Left ventricle myocardium superior (tissue), 1 donor: ENCODE measurements around the gene FRAT1. TPM values are rescaled to one million over a fixed set of nuclear protein-coding genes. Genes with fewer than 3 reads are reported as not detected.
"Not testable (repeated sequence)": the region's sequence is repeated elsewhere in the genome, so short reads cannot be mapped to it uniquely, and the experiment has no call there.

Source experiments
- ATAC-seq: fragments of 200-7000 bp; cut with Tn5 transposase; one replicate; pipeline ENCODE4 v1.9.1; 2020; ENCODE audit warnings: mild to moderate bottlenecking, moderate library complexity
- DNase-seq: peaks from one replicate; pipeline ENCODE4 v3.0.0-alpha.2; 2020
- intact Hi-C: fragments of 100-400 bp; cut with micrococcal nuclease; formaldehyde crosslinking; loops from one replicate; pipeline ENCODE4 v1.11.0; 2022
- long read RNA-seq: library from polyadenylated mRNA; unstranded; transcript quantifications from one replicate; pipeline ENCODE4 v2.0.0, GENCODE V29; 2021
- total RNA-seq: library from RNA; stranded (reverse); fragmentation: NEBNext Ultra II Directional; extraction: Animal tissue kit (Norgen Biotek cat#: 25700); gene quantifications from one replicate; pipeline ENCODE4 v1.2.1, GENCODE V29; 2021
- donor health status: DM: no; HTN: yes; CAD: no; lungs with severe emphysema.

FRAT1 gene, protein sequence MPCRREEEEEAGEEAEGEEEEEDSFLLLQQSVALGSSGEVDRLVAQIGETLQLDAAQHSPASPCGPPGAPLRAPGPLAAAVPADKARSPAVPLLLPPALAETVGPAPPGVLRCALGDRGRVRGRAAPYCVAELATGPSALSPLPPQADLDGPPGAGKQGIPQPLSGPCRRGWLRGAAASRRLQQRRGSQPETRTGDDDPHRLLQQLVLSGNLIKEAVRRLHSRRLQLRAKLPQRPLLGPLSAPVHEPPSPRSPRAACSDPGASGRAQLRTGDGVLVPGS
- 6.8 TPM for total RNA-seq
- long read RNA-seq, transcript FRAT1-201 (1 exons, 2,649 nt): major isoform, 52 of 52 reads
- long read RNA-seq, partial matches to known transcripts: 0 of 52 reads
- long read RNA-seq, other reads (novel, unspliced or antisense): 0 of 52 reads

DNA sequence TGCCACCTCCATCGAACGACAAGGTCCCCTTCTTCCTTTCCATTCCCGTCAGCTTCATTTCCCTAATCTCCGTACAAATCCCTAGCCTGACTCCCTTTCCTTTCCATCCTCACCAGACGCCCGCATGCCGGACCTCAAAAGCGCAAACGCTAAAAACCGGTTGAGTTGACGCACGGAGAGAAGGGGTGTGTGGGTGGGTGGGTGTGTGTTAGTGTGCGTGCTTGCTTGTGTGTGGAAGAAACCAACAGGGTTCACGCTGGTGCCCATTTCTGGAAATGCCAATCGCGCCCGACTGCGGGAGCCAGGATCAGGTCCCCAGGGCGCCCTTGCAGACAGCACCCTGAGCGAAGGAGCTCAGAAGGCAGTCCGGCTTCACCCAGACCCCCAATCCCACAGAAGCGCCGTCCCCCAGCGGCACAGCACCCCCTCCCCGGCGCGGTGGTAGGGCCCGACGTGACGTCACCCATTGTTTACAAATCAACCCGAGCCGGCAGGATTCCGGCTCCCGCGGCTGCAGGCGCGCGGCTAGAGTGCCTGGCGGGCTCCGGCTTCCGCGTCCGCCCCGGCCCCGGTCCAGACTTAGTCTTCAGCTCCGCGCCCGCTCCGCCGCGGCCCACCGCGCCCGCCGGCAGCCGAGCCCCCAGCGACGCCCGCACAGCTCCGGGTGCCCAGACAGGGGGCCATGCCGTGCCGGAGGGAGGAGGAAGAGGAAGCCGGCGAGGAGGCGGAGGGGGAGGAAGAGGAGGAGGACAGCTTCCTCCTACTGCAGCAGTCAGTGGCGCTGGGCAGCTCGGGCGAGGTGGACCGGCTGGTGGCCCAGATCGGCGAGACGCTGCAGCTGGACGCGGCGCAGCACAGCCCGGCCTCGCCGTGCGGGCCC, at the start of gene FRAT1:
FRAT1 (plus strand) TSS at position 500 of the 880 bp plus-strand sequence; CDS start at position 683, 183 bp downstream.
- intact Hi-C loops: no loop called here
- DNase-seq (peak; percentile 96), ATAC-seq (peak; percentile 86)

DNA sequence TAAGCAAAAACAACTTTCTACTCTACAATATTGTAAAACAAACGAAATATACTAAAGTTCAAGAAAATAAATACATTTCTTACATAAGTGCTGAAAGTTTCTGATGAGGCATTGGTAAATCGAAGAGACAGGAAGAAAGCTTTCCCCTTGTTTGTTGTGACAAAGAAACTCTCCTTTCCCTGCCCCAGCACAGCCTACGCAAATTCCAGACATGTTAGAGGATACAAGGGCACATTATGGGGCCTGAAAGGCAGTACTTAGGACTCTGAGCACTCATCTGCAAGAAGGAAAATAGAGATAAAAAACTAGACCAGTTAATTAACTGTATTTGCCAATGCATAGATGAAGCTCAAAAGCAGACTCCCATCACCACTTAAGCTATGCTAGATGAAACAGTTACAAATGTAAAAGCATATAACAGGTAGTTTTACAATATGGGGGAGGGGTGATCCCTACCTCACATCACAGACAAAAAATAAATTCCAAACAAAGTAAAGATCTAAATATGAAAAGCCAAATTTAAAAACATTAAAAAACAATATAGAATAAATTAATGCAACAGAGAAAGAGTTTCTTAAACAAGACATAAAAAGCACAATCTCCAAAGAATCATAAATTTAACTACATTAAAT, 48.4 kb upstream of the FRAT1 start:
- intact Hi-C loops: no loop called here

DNA sequence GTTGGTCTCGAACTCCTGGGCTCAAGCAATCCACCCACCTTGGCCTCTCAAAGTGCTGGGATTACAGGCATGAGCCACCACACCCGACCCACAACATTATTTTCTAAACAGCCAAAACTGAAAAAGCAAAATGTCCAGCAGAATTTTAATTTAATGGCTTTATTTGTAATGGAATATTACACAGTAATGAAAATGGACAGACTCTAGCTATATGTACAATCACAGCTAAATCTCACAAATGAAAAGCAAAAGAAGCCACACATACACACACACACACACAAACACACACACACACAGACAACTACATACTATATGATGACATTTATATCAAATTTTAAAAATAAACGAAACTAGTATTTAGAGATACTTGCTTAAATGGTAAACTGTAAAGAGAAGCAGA, 45.4 kb upstream of the FRAT1 start:
- intact Hi-C loops: no loop called here
- ATAC-seq (no peak), DNase-seq (no peak)

More for the DNA sequence above, 48.4 kb upstream of the FRAT1 start:
- no peak for ATAC-seq
- DNase-seq: no peak

DNA sequence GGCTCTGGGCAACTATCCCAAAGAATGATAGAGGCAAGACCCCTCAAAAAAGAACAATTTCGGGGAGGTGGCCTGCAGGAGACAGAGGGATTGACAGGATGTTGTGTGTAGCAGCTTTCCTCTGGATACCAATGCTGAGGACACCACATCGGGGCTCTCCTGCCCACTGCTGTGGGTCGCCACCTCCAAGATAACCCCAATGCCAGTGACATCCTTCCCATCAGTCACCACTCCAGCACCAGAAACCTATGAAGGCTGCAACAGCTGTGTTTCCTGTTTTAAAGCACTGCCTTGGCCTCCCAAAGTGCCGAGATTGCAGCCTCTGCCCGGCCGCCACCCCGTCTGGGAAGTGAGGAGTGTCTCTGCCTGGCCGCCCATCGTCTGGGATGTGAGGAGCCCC, 44.2 kb upstream of the FRAT1 start:
- DNase-seq: no peak
- intact Hi-C loops: no loop called here
- no peak for ATAC-seq

DNA sequence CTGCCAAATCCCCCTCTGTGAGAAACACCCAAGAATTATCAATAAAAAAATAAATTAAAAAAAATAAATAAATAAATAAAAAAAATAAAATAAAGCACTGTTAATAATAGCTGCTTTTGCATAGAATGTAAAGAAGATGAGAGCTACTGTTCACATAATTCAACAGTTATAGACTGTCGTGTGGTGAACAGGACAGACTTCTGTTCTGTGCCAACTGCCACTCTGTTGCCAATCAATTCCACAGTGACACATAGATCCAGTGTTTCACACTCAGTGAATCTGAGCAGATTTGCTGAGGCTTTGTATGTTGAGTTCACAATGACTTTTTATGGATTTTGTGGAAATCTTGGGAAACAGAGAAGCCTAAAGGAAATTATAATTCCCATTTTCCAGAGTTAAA, 41.5 kb upstream of the FRAT1 start:
- intact Hi-C loops: no loop called here
- ATAC-seq: no peak
- DNase-seq: no peak

DNA sequence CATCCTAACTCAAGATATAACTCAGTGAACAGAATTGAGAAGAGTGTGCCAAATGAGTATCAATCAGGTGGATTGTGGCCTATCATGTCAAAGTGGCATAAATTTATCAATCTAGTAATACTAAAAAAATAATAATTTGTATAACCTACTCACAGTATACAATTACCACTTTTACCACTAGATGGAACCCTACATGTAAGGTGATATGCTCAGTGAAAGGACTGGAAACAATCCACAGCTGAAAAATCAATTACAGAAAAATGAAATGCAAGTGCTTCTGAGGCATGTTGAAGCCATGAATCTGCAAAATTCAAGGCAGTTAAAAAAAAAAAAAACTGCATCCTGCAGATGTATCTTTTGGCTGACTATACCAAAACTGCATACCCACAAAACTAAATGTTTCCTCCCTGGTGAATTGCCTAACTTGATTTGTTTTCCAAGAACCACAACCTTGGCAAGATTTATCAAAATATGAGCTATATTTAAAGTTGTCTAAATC, 40.5 kb upstream of the FRAT1 start:
- peak; percentile 93 for ATAC-seq

DNA sequence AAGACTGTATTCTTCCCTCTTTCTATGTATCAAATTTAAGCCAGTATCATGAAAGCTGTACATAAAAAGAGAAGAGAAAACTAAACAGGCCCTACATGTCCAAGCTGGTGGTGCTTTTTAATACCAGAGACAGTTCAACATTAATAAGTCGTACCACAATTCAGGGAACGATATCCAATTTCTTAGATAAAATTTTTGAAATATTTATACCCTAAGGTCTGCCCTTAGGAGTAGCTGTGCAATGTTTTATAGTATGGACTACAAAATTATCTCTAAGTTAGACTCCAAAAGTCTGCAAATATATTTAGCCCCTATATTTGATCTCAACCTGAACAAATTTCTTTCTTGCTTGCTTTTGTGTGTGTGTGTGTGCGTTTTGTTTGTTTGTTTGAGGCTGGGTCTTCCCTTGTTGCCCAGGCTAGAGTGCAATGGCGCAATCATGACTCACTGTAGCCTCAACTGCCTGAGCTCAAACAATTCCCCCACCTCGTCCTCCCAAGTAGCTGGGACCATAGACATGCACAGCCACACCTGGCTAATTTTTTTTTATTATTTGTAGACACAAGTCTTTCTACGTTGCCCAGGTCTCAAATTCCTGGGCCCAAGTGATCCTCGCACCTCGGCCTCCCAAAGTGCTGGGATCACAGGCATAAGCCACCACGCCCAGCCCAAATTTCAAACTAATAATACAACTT, 39.8 kb upstream of the FRAT1 start:
- intact Hi-C loops: no loop called here

More for the DNA sequence above, 40.5 kb upstream of the FRAT1 start:
- intact Hi-C loops: no loop called here
- no peak for DNase-seq

DNA sequence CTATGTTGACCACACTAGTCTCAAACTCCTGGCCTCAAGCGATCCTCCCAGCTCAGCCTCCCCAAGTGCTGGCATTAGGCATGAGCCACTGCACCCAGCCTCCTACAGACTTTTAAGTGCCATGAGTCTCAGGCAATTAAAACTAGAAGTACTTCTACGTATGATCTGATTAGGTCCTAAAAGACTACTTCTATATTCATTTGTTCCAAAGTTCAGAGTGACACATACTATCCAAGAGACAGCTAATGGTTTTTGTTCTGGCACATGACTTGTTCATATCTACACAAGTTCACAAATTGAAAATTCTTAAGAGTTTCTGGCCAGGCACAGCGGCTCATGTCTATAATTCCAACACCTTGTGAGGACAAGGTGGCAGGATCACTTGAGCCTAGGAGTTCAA, 38.3 kb upstream of the FRAT1 start:
- intact Hi-C loops: no loop called here
- no peak for ATAC-seq
- DNase-seq: no peak

More for the DNA sequence above, 39.8 kb upstream of the FRAT1 start:
- DNase-seq (no peak), ATAC-seq (peak; percentile 41)

DNA sequence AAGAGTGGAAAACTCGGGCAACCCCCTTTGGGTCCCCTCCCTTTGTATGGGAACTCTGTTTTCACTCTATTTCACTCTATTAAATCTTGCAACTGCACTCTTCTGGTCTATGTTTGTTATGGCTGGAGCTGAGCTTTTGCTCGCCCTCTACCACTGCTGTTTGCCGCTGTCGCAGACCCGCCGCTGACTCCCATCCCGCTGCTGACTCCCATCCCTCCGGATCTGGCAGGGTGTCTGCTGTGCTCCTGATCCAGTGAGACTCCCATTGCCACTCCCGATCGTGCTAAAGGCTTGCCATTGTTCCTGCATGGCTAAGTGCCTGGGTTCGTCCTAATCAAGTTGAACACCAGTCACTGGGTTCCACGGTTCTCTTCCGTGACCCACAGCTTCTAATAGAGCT, 29.0 kb upstream of the FRAT1 start:
- ATAC-seq, intact Hi-C loops: not testable (repeated sequence)

DNA sequence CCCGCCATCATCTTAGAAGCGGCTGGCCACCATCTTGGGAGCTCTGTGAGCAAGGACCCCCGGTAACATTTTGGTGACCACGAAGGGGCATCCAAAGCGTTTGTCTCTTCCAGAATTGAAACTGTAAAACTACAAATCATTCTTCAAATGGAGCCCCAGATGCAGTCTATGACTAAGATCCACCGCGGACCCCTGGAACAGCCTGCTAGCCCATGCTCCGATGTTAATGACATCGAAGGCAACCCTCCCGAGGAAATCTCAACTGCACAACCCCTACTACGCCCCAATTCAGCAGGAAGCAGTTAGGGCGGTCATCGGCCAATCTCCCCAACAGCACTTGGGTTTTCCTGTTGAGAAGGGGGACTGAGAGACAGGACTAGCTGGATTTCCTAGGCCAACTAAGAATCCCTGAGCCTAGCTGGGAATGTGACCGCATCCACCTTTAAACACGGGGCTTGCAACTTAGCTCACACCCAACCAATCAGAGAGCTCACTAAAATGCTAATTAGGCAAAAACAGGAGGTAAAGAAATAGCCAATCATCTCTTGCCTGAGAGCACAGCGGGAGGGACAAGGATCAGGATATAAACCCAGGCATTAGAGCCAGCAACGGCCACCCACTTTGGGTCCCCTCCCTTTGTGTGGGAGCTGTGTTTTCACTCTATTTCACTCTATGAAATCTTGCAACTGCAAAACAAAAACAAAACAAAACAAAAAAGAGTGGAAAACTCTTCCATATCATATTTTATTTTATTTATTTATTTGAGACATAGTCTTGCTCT, 28.3 kb upstream of the FRAT1 start:
- DNase-seq, intact Hi-C loops, ATAC-seq: not testable (repeated sequence)

More for the DNA sequence above, 29.0 kb upstream of the FRAT1 start:
- not testable (repeated sequence) for DNase-seq

DNA sequence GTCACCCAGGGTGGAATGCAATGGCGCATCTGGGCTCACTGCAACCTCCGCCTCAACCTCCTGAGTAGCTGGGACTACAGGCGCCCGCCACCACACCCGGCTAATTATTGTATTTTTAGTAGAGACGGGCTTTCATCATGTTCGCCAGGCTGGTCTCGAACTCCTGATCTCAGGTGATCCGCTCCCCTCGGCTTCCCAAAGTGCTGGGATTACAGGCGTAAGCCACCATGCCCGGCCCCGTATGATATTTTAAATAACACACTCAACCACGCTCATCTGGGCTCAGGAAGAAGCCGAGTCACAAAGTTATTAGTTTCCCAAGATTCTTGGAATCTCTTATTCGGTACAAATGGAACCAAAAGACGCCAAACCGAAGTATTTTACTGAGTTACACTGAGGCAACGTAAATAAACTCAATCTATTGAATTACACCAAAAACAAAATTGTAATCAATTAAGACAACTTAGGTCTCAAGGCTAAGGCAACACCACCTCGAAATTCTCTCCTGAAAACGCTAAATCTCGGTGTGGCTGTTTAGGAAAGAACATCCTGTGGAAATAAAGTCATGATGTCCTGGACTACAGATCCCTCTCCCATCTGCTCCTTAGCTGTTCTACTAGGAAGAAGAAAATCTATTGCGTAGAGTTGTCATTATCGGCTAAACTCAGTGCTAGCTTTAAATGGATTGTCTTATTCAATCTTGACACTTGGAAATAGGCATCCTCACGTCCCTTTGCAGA, 27.5 kb upstream of the FRAT1 start:
- intact Hi-C loops: no loop called here
- ATAC-seq (peak; percentile 4), DNase-seq (no peak)

DNA sequence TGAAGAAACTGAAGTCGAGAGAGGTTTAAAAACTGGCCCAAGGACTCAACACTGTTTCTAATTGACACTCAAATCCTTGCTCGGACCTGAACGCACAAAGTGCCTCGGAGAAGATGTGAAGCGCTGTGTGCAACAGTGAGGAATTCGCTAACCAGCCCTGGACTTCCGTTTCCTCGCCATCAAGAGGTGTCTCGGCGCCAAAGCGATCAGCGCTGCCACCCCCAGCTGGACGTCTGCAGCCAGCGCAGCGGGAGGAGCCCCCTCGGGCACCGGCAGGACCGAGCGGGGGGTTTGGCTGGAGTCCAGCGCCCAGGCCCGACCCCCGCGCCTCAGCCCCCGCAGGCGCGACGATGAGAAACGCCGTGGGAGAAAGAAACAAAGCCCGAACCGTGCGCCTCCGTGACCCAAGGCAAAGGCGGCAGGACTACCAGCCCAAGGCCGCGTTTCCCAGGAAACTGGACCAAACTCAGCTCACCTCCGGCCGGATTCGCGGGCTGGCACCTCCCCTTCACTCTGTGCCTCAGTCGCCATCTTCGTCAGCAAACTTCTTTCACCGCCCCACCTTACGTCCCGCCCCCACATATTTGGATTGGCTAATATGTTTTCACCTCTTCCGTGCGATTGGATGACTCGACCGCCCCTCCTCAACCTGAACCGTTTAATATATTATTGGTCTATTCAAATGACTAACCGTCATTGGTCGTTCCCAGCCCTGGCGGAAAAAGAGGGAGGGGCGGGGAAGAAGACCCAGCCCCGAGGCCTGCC, 26.8 kb upstream of the FRAT1 start, which contains the start of gene ARHGAP19:
ARHGAP19 (minus strand) TSS at position 541 of the 765 bp plus-strand sequence; CDS start at position 531, 10 bp downstream.
- intact Hi-C loops: no loop called here
- peak; percentile 93 for DNase-seq
- ATAC-seq: peak; percentile 99

DNA sequence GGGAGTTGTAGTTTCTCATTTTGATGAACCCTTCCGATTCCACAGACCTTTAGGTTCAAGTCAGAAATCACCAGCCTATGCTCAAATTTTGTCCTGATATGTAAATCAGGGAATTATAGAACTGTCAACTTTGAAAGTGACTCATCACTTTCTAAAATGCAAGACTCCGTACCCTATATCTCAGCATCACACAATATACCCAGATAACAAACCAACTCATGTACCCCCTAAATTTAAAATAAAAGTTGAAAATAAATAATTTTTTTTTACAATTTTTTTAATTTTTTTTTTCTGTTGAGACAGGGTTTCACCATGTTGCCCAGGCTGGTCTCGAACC, 26.2 kb upstream of the FRAT1 start:
- ATAC-seq (no peak), DNase-seq (no peak)
- intact Hi-C loops: no loop called here

DNA sequence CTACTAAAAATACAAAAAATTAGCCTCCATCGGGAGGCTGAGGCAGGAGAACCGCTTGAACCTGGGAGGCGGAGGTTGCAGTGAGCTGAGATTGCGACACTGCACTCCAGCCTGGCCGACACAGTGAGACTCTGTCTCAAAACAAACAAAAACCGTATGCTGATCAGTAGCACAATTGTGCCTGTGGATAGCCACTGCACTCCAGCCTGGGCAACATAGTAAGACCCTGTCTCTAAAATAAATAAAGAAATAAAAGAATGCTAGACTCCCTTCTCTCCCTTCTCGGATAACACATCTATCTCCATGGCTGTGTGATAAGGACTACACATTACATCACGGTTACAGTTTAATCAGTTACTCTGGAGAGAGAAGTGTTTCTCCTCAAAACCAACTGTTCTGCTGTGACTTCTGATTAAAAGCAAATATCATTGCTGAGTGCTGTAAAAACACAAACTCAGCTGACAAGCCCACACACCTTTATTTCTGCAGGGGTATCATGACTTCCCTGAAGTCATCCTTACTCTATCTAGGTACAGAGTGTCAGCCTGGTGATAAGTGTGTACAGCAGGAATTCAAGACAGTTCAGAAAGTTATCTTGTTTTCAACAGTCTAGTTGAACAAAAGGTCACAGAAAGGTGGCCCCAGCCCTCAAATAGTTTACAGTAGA, 21.4 kb upstream of the FRAT1 start:
- intact Hi-C loops: no loop called here
- no peak for ATAC-seq

DNA sequence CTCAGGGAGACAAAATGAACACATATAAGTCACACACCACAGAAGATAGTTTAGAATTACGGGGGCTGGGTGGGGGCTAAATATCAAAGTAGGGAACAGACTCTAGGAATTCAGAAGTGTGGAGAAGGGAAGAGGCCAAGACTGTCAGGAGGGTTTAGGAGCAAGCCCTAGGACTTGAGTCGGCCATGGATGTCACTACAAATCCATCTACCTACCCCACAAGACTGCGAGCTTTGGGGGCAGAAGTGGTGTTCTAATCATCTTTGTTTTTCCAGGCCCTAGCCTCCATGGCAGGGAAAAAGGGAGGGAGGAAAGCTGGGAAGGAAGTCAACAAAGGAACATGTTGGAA, 20.9 kb upstream of the FRAT1 start:
- DNase-seq: no peak
- intact Hi-C loops: no loop called here
- ATAC-seq: no peak

More for the DNA sequence above, 21.4 kb upstream of the FRAT1 start:
- DNase-seq: no peak

DNA sequence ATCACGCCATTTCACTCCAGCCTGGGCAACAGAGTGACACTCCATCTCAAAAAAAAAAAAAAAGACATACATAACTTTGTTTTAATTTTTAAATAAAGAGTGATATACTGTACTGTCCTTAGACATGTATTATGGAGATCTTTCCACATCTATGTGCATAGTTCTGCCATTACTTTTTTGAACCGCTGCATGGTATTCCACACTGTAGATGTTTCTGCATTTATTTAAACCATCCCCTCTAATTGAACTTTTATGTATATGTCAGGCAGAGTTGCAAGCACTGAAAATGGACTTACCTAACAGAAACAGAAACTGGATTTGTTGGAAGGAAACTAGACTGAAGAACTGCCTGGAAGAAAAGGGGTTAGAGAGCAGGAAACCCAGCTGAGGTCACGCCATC, 18.1 kb upstream of the FRAT1 start:
- DNase-seq (no peak), ATAC-seq (no peak)
- intact Hi-C loops: no loop called here
